Smooth muscle cell of the brain vasculature (primary cell): ENCODE data around the gene TRAP1.

Source experiments
- DNase-seq: peaks from one replicate; pipeline ENCODE4 v3.0.0-alpha.2; 2012; ENCODE audit warnings: low read depth, low spot score

TRAP1 gene

GRCh38 chr16:3717235-3718018 is at the start of gene TRAP1:
Gene TRAP1 (minus strand): TSS chr16:3717524. CDS start chr16:3717508, 16 bp downstream.
- peak; percentile 43 for DNase-seq

DNA sequence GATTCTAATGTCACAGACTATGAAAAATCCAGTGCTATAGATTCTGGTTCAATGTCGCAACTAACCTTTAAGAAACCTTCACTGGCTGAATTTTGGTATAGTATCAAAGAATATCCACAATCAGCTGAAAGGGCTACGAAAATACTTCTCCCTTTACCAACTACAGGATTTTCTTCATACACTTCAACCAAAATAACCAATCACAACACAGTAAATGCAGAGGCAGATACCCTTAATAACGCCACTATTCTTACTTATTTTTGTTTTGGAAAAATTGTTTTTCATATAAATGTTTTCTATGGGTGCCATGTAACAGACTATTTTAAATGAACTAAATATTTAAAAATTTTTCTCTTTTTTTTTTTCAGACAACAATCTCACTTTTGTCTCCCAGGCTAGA is 48.9 kb upstream of the TRAP1 start:
- DNase-seq: no peak

GRCh38 chr16:3764409-3764808 is 47.1 kb upstream of the TRAP1 start:
- DNase-seq: no peak

GRCh38 chr16:3762107-3762750 is 44.9 kb upstream of the TRAP1 start:
- DNase-seq: no peak

- DNase-seq: no peak
Measured at GRCh38 chr16:3761375-3762106, 44.2 kb upstream of the TRAP1 start.

DNA sequence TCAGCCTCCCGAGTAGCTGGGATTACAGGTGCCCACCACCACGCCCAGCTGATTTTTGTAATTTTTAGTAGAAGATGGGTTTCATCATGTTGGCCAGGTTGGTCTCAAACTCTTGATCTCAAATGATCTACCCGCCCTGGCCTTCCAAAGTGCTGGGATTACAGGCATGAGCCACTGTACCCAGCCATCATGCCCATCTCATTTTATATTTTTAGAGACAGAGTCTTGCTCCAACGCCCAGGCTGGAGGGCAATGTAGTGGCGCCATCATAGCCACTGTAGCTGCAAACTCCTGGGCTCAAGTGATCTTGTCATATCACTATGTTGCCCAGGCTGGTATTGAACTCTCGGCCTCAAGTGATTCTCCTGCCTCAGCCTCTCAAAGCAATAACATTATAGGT is 43.2 kb upstream of the TRAP1 start:
- DNase-seq: no peak

DNA sequence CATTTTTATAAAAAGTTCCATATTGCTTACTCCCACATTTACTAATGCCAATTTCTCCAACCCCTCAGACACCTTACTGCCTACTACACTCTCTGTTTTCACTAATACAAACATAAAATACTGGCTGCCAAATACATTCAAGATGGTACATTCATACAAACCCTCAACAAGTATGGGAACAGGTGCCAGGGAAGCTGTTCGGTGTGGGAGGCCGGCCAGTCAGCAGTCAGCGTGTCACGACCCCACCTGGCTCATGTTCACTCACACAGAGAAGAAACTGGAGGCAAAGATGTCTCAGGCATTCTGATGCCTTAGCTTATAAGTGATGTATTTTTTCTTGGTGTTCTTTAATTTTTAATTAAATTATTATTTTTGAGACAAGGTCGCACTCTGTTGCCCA is 42.4 kb upstream of the TRAP1 start:
- DNase-seq: no peak

- no peak for DNase-seq
Measured at GRCh38 chr16:3756113-3756512, 38.8 kb upstream of the TRAP1 start.

DNA sequence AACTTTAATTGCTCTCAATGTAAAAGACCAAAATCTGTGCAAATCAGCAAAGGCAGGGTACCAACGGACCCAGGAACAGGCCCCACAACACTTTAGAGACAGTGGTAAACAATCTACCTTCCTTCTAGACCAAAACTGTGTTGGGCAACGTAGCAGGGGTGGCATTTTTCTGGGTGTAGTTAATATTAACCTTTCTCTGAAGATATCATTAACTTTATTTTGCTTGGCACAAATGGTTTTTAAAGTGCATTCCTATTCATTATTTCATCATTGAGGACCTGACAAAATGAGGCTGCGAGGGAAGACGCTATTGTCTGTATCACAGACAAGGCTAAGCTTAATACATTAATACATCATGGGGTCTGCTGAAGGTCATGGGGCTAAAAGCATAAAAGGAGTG is 37.9 kb upstream of the TRAP1 start:
- no peak for DNase-seq

DNA sequence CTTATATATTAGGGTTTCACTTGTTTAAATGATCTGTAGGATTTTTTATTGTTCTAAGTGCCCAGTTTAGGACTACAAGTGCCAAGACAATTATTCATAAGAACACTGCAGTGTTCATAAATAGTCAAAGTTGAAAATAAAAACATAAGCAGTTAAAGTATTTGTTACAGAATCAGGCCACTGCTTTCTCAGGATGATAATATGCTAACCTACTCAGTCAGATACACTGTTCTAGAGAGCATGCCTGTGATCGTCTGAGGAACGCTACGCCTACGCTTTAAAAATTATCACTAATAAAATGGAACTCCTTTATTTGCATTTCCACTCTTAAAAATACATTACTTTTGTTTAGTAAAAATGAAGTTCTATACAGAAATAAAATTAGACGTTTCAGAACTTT is 37.4 kb upstream of the TRAP1 start:
- no peak for DNase-seq

DNA sequence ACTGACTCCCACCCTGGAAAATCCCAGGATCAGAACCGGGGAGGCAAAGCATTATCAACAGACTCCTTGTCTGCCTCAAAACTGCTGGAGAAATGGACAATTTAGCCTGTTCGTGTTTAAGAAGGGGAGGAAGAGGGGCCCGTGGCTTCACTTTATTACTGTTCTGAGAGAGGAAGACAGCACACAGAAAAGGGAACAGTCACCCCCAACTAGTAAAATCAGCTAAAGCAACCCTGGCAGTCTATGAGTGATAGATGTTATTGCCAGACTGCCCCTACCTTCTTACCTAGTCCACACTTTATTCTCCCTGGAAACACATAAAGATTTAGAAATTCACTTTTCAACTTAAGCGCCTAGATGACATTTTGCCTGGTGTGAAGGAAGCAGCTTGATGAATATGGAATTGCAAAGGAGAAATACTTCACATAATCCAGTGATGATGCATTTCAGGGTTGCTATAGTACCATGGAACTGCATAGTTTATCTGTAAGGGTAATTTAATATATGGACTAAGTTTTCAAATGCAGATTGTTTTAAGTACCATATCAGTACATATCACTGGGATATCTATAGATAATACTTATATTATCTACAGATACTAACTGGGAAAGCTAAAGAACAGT is 36.9 kb upstream of the TRAP1 start:
- DNase-seq: no peak

DNA sequence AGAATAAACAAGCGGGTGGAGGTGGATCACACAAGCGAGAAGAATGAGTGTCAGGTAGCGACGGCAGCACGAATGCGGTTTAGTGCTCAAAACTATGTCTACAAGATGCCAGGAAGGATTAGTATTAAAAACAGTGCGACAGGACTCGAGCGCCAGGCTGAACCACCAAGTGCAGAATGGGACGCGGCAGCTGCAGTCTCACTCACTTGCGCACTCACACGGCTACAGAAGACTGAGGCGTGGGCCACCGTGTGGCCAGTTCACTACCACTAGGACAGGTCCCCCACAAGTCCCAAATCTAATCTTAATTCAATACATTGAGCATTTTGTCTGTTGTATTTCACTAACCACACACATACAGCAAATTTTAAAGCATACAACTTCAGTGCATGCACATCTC is 35.7 kb upstream of the TRAP1 start:
- no peak for DNase-seq

DNA sequence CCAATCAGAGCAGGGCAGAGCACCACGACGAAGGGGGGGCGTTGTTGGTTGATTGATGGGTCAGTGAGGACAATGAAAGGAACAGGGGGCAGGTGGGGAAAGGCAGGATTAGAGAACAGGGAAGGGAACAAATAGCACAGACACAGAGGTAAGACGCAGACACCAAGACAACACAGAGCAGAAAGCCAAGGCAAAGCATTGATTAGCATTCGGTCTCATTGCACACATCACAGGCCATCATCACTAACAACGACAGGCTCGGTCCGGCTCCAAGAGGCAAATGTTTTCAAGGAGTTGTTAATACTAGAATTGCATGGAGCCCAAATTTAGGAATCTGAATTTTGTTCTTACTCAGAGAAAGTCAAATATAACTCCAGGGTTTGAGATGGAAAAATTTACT is 34.6 kb upstream of the TRAP1 start:
- DNase-seq: no peak

GRCh38 chr16:3748307-3748706 is 31.0 kb upstream of the TRAP1 start:
- DNase-seq: no peak

GRCh38 chr16:3745751-3746355 is 28.5 kb upstream of the TRAP1 start:
- no peak for DNase-seq

DNA sequence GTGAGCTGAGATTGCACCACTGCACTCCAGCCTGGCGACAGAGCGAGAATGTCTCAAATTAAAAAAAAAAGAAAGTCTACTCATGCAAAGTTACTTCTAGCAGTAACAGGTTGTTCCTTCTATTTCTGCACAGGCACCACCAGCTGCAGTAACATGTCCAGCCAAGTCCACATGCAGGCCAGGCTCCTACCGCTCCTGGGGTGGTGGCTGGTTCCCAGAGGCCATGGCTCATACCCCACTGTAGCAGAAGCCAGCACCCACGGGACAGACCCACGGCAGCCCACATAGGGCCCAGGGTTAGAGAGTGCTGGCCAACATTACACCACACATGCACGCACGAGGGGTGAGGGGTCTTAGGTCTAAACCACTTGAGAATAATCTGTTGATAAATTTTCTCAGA is 26.7 kb upstream of the TRAP1 start:
- DNase-seq: no peak

- DNase-seq: no peak
Measured at GRCh38 chr16:3740934-3741333, 23.6 kb upstream of the TRAP1 start.

DNA sequence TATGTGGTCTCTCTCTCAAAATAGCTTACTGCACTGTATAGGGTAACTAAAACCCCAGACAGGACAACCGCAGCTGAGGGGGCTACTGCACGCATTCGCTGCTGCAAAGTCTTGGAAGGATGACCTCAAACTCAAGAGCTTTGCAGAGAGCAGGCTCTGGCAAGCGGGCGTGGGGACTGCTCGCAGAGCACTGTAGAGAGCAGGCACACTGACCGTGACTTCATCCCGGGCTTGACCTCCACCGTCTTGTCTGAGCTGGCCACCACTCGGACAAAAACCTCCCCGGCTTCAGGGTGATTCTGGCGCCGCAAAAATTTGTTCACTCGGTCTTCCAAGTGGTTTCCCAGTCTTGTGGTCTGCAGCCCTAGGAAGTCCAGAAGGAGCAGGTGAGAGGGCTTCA is 22.9 kb upstream of the TRAP1 start:
- DNase-seq: no peak

- DNase-seq: no peak
Measured at GRCh38 chr16:3739636-3740035, 22.3 kb upstream of the TRAP1 start.

GRCh38 chr16:3738541-3738940 is 21.2 kb upstream of the TRAP1 start:
- no peak for DNase-seq

- DNase-seq: no peak
Measured at GRCh38 chr16:3738128-3738527, 20.8 kb upstream of the TRAP1 start.

- DNase-seq: no peak
Measured at GRCh38 chr16:3737181-3737580, 19.9 kb upstream of the TRAP1 start.
